SJCRH30 (cell line): ENCODE results near the gene CIAO2A. TPM values are rescaled to one million over a fixed set of nuclear protein-coding genes. Genes with fewer than 3 reads are reported as not detected.
A peak's percentile ranks its signal among the peaks of the same experiment; 100 is the strongest.

Experiments
- DNase-seq, 2 experiments: peaks; one replicate each; pipeline ENCODE4 v3.0.0-alpha.2; 2015 to 2020
- H3K27ac ChIP-seq: fragments of 250-450 bp; sonication (Bioruptor Pico); 2 replicates; pipeline ENCODE4 v1.5.1; 2020; ENCODE audit warnings: mild to moderate bottlenecking, moderate library complexity
- H3K27me3 ChIP-seq: fragments of 250-450 bp; sonication (Bioruptor Pico); 2 replicates; pipeline ENCODE4 v1.5.1; 2020; ENCODE audit warnings: mild to moderate bottlenecking, moderate library complexity
- H3K36me3 ChIP-seq: fragments of 250-450 bp; sonication (Bioruptor Pico); 2 replicates; pipeline ENCODE4 v1.5.1; 2020; ENCODE audit warnings: mild to moderate bottlenecking, moderate library complexity
- H3K4me1 ChIP-seq: fragments of 250-450 bp; sonication (Bioruptor Pico); 2 replicates; pipeline ENCODE4 v1.5.1; 2020; ENCODE audit warnings: mild to moderate bottlenecking, moderate library complexity
- H3K4me3 ChIP-seq: fragments of 250-450 bp; sonication (Bioruptor Pico); 2 replicates; pipeline ENCODE4 v1.5.1; 2020; ENCODE audit warnings: mild to moderate bottlenecking, moderate library complexity
- H3K9me3 ChIP-seq: fragments of 250-450 bp; sonication (Bioruptor Pico); replicated peaks from 2 replicates; pipeline ENCODE4 v1.5.1; 2020; ENCODE audit warnings: mild to moderate bottlenecking, moderate library complexity
- total RNA-seq: library from RNA; depleted of rRNA; stranded (reverse); fragments of >200 nt; shearing (Covaris generic); gene quantifications from 2 replicates; pipeline ENCODE4 v1.2.3, GENCODE V29; 2014; rRNA removed

The CIAO2A gene
- total RNA-seq, result 126 and 143 TPM in 2 replicates

- Histone ChIP-seq H3K4me3 (peak within 1 kb of the TSS; percentile 82), H3K36me3 (no peaks in the 10 kb centered on the region), H3K4me1 (peaks cover 6% of the 10 kb centered on the region; the same call in 1 of the 2 replicates), H3K27me3 (no peaks in the 10 kb centered on the region), H3K27ac (peak within 1 kb of the TSS; percentile 79), H3K9me3 (no peaks in the 10 kb centered on the region)
- peak; percentile 97 to 99 for DNase-seq
Measured at GRCh38 chr15:64093627-64094417, at the start of gene CIAO2A. Gene CIAO2A (minus strand): TSS chr15:64093838. CDS start chr15:64093768, 70 bp downstream.

- Histone ChIP-seq H3K27me3 (no peaks in the 10 kb centered on the region), H3K9me3 (no peaks in the 10 kb centered on the region), H3K27ac (no peak overlapping the region), H3K36me3 (peaks cover 7% of the 10 kb centered on the region; the same call in 1 of the 2 replicates), H3K4me1 (peaks cover 6% of the 10 kb centered on the region), H3K4me3 (no peak overlapping the region)
- no peak for DNase-seq
Measured at GRCh38 chr15:64143276-64143675, 49.6 kb upstream of the CIAO2A start.

GRCh38 chr15:64141798-64142512 lies 48.3 kb upstream of the CIAO2A start:
- Histone ChIP-seq H3K27ac (no peak overlapping the region), H3K4me1 (peaks cover 6% of the 10 kb centered on the region), H3K4me3 (no peak overlapping the region), H3K27me3 (no peaks in the 10 kb centered on the region), H3K9me3 (no peaks in the 10 kb centered on the region), H3K36me3 (peaks cover 14% of the 10 kb centered on the region)
- DNase-seq, result no peak

- H3K36me3 ChIP-seq, result peaks cover 39% of the 10 kb centered on the region
- DNase-seq, result no peak
- no peaks in the 10 kb centered on the region for H3K27me3 ChIP-seq
Measured at GRCh38 chr15:64138331-64138941, 44.8 kb upstream of the CIAO2A start.

GRCh38 chr15:64137226-64137833 lies 43.7 kb upstream of the CIAO2A start:
- H3K27me3 ChIP-seq, result no peaks in the 10 kb centered on the region
- H3K27ac ChIP-seq, result no peak overlapping the region
- H3K4me3 ChIP-seq, result no peak overlapping the region
- no peaks in the 10 kb centered on the region for H3K9me3 ChIP-seq
- DNase-seq, result no peak
- H3K36me3 ChIP-seq, result peaks cover 48% of the 10 kb centered on the region
- H3K4me1 ChIP-seq, result no peaks in the 10 kb centered on the region

More at GRCh38 chr15:64138331-64138941, 44.8 kb upstream of the CIAO2A start:
- Histone ChIP-seq H3K27ac (no peak overlapping the region), H3K9me3 (no peaks in the 10 kb centered on the region), H3K4me3 (no peak overlapping the region), H3K4me1 (no peaks in the 10 kb centered on the region)

GRCh38 chr15:64136347-64136746 lies 42.7 kb upstream of the CIAO2A start:
- H3K36me3 ChIP-seq, result peaks cover 55% of the 10 kb centered on the region
- no peaks in the 10 kb centered on the region for H3K27me3 ChIP-seq
- H3K27ac ChIP-seq, result no peak overlapping the region
- no peak overlapping the region for H3K4me3 ChIP-seq
- H3K4me1 ChIP-seq, result no peaks in the 10 kb centered on the region
- DNase-seq, result no peak
- no peaks in the 10 kb centered on the region for H3K9me3 ChIP-seq

- no peaks in the 10 kb centered on the region for H3K27me3 ChIP-seq
- no peak overlapping the region for H3K4me3 ChIP-seq
- peaks cover 71% of the 10 kb centered on the region for H3K36me3 ChIP-seq
- H3K27ac ChIP-seq, result no peak overlapping the region
- DNase-seq, result no peak
- H3K9me3 ChIP-seq, result no peaks in the 10 kb centered on the region
- no peaks in the 10 kb centered on the region for H3K4me1 ChIP-seq
Measured at GRCh38 chr15:64134345-64134829, 40.7 kb upstream of the CIAO2A start.

- H3K9me3 ChIP-seq, result no peaks in the 10 kb centered on the region
- H3K27me3 ChIP-seq, result no peaks in the 10 kb centered on the region
- no peak for DNase-seq
- H3K4me3 ChIP-seq, result no peak overlapping the region
- H3K27ac ChIP-seq, result no peak overlapping the region
- H3K36me3 ChIP-seq, result peaks cover 73% of the 10 kb centered on the region
- no peaks in the 10 kb centered on the region for H3K4me1 ChIP-seq
Measured at GRCh38 chr15:64133623-64134344, 40.1 kb upstream of the CIAO2A start.

- no peak for DNase-seq
- Histone ChIP-seq H3K4me1 (no peaks in the 10 kb centered on the region), H3K36me3 (peaks cover 76% of the 10 kb centered on the region), H3K4me3 (no peak overlapping the region), H3K27ac (no peak overlapping the region), H3K9me3 (no peaks in the 10 kb centered on the region), H3K27me3 (no peaks in the 10 kb centered on the region)
Measured at GRCh38 chr15:64132217-64132616, 38.6 kb upstream of the CIAO2A start.

GRCh38 chr15:64131547-64131946 lies 37.9 kb upstream of the CIAO2A start:
- H3K27ac ChIP-seq, result no peak overlapping the region
- no peaks in the 10 kb centered on the region for H3K4me1 ChIP-seq
- no peaks in the 10 kb centered on the region for H3K9me3 ChIP-seq
- H3K36me3 ChIP-seq, result peaks cover 77% of the 10 kb centered on the region
- DNase-seq, result no peak
- H3K4me3 ChIP-seq, result no peak overlapping the region
- H3K27me3 ChIP-seq, result no peaks in the 10 kb centered on the region

GRCh38 chr15:64130159-64130558 lies 36.5 kb upstream of the CIAO2A start:
- Histone ChIP-seq H3K27ac (no peak overlapping the region), H3K27me3 (no peaks in the 10 kb centered on the region), H3K36me3 (peaks cover 73% of the 10 kb centered on the region), H3K9me3 (no peaks in the 10 kb centered on the region), H3K4me1 (no peaks in the 10 kb centered on the region), H3K4me3 (no peak overlapping the region)
- no peak for DNase-seq

- no peaks in the 10 kb centered on the region for H3K27me3 ChIP-seq
- H3K27ac ChIP-seq, result no peak overlapping the region
- H3K36me3 ChIP-seq, result peaks cover 64% of the 10 kb centered on the region
- H3K9me3 ChIP-seq, result no peaks in the 10 kb centered on the region
- no peak overlapping the region for H3K4me3 ChIP-seq
- H3K4me1 ChIP-seq, result no peaks in the 10 kb centered on the region
- DNase-seq, result no peak
Measured at GRCh38 chr15:64127521-64128270, 34.1 kb upstream of the CIAO2A start.

GRCh38 chr15:64125978-64126377 lies 32.3 kb upstream of the CIAO2A start:
- DNase-seq, result no peak
- no peaks in the 10 kb centered on the region for H3K4me1 ChIP-seq
- peaks cover 63% of the 10 kb centered on the region for H3K36me3 ChIP-seq
- H3K9me3 ChIP-seq, result no peaks in the 10 kb centered on the region
- no peaks in the 10 kb centered on the region for H3K27me3 ChIP-seq
- H3K4me3 ChIP-seq, result no peak overlapping the region
- H3K27ac ChIP-seq, result no peak overlapping the region
